HL-60 (cell line): ENCODE data around the gene SUPT7L.

Source experiments
- POLR2AphosphoS5 ChIP-seq: IDR thresholded peaks from 2 replicates; pipeline ENCODE4 v1.6.1; 2012; ENCODE audit warnings: low read depth
- SPI1 ChIP-seq: IDR thresholded peaks from 2 replicates; pipeline ENCODE4 v1.6.1; 2012; ENCODE audit warnings: low read depth, mild to moderate bottlenecking, borderline replicate concordance
- TF ChIP-seq, protein P1 (sequence below): IDR thresholded peaks from one replicate; pipeline ENCODE4 v1.5.1; 2011; ENCODE audit warnings: low read length, control low read depth, inconsistent platforms; ENCODE audit not compliant: insufficient read depth
- TF ChIP-seq, protein P2 (sequence below): IDR thresholded peaks from 2 replicates; pipeline ENCODE4 v1.6.1; 2012; ENCODE audit warnings: low read depth; ENCODE audit not compliant: insufficient replicate concordance

- TF ChIP-seq, protein P1, sequence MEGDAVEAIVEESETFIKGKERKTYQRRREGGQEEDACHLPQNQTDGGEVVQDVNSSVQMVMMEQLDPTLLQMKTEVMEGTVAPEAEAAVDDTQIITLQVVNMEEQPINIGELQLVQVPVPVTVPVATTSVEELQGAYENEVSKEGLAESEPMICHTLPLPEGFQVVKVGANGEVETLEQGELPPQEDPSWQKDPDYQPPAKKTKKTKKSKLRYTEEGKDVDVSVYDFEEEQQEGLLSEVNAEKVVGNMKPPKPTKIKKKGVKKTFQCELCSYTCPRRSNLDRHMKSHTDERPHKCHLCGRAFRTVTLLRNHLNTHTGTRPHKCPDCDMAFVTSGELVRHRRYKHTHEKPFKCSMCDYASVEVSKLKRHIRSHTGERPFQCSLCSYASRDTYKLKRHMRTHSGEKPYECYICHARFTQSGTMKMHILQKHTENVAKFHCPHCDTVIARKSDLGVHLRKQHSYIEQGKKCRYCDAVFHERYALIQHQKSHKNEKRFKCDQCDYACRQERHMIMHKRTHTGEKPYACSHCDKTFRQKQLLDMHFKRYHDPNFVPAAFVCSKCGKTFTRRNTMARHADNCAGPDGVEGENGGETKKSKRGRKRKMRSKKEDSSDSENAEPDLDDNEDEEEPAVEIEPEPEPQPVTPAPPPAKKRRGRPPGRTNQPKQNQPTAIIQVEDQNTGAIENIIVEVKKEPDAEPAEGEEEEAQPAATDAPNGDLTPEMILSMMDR, result no peak
- TF ChIP-seq SPI1 (no peak), POLR2AphosphoS5 (no peak)
- TF ChIP-seq, protein P2, sequence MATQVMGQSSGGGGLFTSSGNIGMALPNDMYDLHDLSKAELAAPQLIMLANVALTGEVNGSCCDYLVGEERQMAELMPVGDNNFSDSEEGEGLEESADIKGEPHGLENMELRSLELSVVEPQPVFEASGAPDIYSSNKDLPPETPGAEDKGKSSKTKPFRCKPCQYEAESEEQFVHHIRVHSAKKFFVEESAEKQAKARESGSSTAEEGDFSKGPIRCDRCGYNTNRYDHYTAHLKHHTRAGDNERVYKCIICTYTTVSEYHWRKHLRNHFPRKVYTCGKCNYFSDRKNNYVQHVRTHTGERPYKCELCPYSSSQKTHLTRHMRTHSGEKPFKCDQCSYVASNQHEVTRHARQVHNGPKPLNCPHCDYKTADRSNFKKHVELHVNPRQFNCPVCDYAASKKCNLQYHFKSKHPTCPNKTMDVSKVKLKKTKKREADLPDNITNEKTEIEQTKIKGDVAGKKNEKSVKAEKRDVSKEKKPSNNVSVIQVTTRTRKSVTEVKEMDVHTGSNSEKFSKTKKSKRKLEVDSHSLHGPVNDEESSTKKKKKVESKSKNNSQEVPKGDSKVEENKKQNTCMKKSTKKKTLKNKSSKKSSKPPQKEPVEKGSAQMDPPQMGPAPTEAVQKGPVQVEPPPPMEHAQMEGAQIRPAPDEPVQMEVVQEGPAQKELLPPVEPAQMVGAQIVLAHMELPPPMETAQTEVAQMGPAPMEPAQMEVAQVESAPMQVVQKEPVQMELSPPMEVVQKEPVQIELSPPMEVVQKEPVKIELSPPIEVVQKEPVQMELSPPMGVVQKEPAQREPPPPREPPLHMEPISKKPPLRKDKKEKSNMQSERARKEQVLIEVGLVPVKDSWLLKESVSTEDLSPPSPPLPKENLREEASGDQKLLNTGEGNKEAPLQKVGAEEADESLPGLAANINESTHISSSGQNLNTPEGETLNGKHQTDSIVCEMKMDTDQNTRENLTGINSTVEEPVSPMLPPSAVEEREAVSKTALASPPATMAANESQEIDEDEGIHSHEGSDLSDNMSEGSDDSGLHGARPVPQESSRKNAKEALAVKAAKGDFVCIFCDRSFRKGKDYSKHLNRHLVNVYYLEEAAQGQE, result no peak
These were observed 18.4 kb upstream of the SUPT7L start for GRCh38 chr2:27681841-27682240.
